ENCODE data around the gene WNT3A.
"Not testable (repeated sequence)": the region's sequence is repeated elsewhere in the genome, so short reads cannot be mapped to it uniquely, and the experiment has no call there.

WNT3A gene

DNA sequence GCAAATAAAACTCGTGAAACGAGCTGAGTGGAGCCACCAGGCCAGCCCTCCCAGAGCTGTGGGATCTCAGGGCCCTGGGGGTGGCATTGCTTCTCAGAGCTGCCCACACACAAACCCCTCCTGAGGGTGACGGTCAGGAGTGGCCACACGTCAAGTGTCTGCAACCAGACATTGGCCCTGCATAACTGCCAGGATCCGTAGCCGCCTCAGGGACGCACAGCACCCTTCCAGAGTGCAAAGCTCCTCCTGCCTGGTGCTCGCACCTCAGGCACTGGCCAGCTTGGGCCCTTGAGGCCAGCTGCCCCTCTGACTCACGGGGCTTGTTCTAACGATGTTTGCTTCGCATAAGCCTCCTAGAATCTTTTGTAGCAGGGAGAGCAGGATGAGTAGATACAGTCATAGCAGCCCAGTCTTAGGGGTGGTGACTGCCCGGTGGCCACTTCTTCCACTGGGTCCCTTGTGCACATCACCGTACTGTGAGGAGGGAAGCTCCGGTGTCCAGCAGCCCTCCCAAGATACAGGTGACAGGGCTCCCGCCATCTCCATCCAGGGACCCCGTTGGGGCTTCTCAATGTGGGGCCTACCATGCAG, 5.0 kb downstream of the WNT3A start:
- DNase-seq (ENCODE audit: low spot score): no peak

DNA sequence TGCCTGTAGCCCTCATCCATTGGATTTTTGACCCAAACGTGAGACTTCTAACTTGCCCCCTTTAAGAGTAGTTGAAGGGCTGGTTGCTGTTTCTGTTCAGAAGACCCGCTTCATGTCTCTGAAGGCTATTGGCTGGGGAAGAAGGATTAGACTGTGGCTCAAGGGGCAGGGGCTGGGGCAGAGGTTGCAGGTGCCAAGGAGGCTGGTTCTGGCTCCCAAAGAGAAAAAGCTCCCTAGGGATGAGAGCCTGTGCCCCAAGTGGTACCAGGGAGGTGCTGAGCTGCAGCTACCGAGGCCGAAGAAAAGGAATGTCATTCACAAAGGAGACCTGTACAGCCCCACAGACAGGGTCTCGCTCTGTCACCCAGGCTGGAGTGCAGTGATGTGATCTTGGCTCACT, 5.8 kb downstream of the WNT3A start:
- no peak for DNase-seq (ENCODE audit: low spot score)

GRCh38 chr1:228013131-228013934, 6.5 kb downstream of the WNT3A start:
- DNase-seq (ENCODE audit: low spot score): no peak

- no peak for DNase-seq (ENCODE audit: low spot score)
Observed at GRCh38 chr1:228013935-228014930, 7.4 kb downstream of the WNT3A start.

- no peak for DNase-seq (ENCODE audit: low spot score)
Observed at GRCh38 chr1:228015276-228016180, 8.7 kb downstream of the WNT3A start.

GRCh38 chr1:228016181-228016510, 9.3 kb downstream of the WNT3A start:
- no peak for DNase-seq (ENCODE audit: low spot score)

GRCh38 chr1:228016653-228017355, 10.0 kb downstream of the WNT3A start:
- no peak for DNase-seq (ENCODE audit: low spot score)

GRCh38 chr1:228017356-228018124, 10.7 kb downstream of the WNT3A start:
- DNase-seq (ENCODE audit: low spot score): no peak

GRCh38 chr1:228018125-228018398, 11.3 kb downstream of the WNT3A start:
- DNase-seq (ENCODE audit: low spot score): no peak

DNA sequence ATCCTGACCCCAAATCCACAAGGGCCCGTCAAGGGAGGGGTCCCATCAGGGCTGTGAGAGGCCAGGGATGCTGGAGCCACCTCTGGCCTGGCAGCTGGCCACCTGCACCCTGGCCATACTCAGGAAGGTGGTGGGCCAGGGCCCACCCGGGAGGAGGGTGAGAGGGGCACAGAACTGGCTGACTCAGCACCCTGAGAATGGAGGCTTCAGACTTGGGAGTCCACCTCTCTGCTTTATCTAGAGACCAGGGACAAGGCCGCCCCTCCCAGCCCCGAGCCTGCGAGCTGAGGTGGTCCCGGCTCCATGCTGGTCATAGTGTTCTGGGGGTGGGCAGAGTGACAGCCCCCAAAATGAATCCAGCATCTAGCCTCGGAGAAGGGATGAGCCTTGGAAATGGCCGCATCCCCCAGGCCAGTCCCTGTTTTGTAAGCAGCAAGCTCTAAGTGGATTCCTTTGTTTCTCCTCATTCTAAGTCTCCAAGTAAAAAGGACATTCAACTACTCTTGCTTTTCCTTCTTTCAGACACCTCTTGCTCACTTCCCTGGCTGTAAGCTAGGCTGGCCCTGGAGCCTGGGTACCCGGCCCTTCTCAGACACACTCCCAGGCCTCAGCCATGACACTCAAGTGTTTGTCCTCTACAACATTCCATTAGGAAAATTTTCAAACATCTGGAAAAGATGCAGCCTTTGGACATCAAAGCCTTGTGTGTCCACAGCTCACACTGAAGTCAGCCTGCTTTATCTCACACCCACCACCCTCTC, 12.3 kb downstream of the WNT3A start:
- no peak for DNase-seq (ENCODE audit: low spot score)

DNA sequence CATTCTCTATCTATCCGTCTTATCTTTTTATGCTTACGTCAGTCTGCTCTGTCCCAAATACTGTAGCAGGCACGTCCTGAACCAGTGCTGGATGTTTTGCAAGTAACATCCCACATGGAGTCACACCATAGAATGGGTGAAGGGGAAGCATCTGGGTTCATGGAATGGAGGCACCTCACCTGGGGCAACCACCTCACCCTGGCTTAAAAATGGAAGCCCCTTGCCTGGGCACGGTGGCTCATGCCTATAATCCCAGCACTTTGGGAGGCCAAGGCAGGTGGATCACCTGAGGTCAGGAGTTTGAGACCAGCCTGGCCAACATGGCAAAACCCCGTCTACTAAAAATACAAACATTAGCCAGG, 12.9 kb downstream of the WNT3A start:
- not testable (repeated sequence) for DNase-seq (ENCODE audit: low spot score)

DNA sequence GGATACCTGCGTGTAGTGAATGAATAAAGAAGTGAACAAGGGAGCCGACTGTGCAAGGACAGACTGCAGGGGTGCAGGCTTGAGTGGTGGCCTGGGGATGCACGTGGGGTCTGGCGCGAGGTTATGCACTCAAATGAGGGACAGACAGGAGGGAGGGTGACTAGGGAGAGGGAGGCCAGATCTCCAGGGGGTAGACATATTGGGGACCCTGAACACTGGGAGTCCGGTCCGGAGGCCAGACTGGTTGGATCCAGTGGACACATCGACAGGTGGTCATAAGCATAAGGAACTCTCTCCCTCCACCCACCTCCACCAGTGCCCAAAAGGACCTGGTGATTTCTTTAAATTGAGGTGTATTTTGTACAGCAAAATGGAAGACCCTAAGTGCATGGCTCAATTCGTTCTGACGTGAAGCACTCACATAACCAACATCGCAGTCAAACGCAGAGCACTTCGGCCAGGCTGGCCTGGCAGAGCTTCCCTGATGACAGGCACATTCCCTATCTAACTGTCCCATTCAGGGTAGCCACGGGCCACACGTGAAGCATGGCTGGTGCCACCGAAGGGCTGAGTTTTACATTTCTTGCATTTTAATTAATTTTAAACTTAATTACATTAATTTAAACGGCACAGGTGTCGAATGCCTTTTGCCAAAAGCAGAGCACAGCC, 14.0 kb downstream of the WNT3A start:
- DNase-seq (ENCODE audit: low spot score): no peak

GRCh38 chr1:228021355-228022030, 14.7 kb downstream of the WNT3A start:
- DNase-seq (ENCODE audit: low spot score): no peak

DNA sequence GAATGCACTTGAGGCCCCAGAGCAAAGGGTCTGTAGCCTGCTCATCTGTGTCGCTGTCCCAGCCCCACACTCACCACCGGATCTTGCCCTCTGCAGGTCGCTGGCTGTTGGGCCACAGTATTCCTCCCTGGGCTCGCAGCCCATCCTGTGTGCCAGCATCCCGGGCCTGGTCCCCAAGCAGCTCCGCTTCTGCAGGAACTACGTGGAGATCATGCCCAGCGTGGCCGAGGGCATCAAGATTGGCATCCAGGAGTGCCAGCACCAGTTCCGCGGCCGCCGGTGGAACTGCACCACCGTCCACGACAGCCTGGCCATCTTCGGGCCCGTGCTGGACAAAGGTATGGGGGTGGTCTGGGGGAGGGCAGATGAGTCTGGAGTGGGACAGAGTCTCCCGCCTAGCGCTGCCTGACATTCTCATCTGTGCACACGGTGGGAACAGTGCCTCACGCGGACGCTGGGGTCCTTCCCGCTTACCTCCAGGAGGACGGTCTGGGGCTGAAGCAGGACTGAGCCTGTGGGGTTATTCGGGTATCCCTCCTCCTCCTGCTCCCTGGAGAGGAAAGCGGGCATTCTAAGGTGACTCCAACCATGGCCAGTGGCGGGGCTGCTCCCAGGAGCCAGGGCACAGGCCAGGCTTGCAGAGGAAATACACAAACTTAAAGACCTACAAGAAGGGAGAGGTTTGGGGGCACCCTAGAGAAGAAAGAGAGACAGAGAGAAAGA, 15.9 kb downstream of the WNT3A start:
- DNase-seq (ENCODE audit: low spot score): no peak

- no peak for DNase-seq (ENCODE audit: low spot score)
Observed at GRCh38 chr1:228023294-228023639, 16.5 kb downstream of the WNT3A start.

DNA sequence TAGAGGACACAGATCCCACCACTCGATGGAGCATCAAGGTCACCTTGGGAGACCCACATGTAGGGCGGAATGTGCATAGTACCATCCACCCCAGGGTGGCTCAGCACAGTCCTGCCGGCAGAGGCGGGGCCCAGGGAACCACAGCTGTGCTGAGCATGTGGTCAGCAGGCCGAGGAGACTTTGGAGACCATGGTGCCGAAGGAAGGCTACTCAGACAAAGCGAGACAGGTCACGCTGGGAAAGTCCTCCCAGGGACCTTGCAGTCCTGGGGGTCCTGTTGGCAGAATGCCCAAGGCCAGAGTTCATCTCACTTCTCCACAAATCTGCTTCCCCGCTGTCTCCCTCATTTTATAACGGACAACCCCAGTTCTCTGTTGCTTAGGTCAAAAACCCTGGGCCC, 22.5 kb downstream of the WNT3A start:
- no peak for DNase-seq (ENCODE audit: low spot score)

- no peak for DNase-seq (ENCODE audit: low spot score)
Observed at GRCh38 chr1:228030451-228031201, 23.8 kb downstream of the WNT3A start.

Data from NAMALWA (cell line).